Gastroesophageal sphincter (tissue), 3 donors: ENCODE measurements around the gene RIMBP3C.
"Not testable (repeated sequence)": the region's sequence is repeated elsewhere in the genome, so short reads cannot be mapped to it uniquely, and the experiment has no call there.

ENCODE experiments used
- CTCF ChIP-seq, 4 experiments: fragments of 200-600 bp in 2 of 4; fragments of 450-650 bp in 2 of 4; sonication (generic) in 1 of 4; IDR thresholded peaks; one replicate each; pipeline ENCODE4 v1.5.1; 2017 to 2019; ENCODE audit warnings: antibody characterized with exemption in 4 of 4, mild to moderate bottlenecking in 2 of 4, moderate library complexity in 2 of 4
- EP300 ChIP-seq: sonication (generic); formaldehyde crosslinking; IDR thresholded peaks from one replicate; pipeline ENCODE4 v1.6.1; 2017; ENCODE audit warnings: antibody characterized with exemption, mild to moderate bottlenecking
- POLR2A ChIP-seq, 2 donors: fragments of 450-650 bp; IDR thresholded peaks; one replicate each; pipeline ENCODE4 v1.6.1; 2017; ENCODE audit warnings: antibody characterized with exemption in 2 of 2, mild to moderate bottlenecking in 2 of 2, moderate library complexity in 1 of 2
- POLR2AphosphoS5 ChIP-seq: sonication (generic); formaldehyde crosslinking; IDR thresholded peaks from one replicate; pipeline ENCODE4 v1.6.1; 2017; ENCODE audit warnings: antibody characterized with exemption

- TF ChIP-seq POLR2A (IDR thresholded peaks at IDR 0.05); CTCF (IDR thresholded peaks at IDR 0.05); POLR2AphosphoS5; EP300: not testable (repeated sequence)
These were observed 34.1 kb downstream of the RIMBP3C start for GRCh38 chr22:21516970-21517764.
